Measurements from ENCODE around the gene SH3RF3.

GRCh38 chr2:109141006-109141600 is 12.1 kb downstream of the SH3RF3 start:
- TF ChIP-seq ZNF274 (IDR thresholded peaks at IDR 0.05; ENCODE audit: low read depth, low read length) (no peak), YY1 (IDR thresholded peaks at IDR 0.05; ENCODE audit: insufficient read depth, insufficient read length) (no peak)

Data from NT2/D1 (cell line).